ENCODE results near the gene TEX264.

Gene TEX264

GRCh38 chr3:51673802-51674654 lies 3.0 kb downstream of the TEX264 start:
- no peak for DNase-seq (ENCODE audit: low read depth)

GRCh38 chr3:51675201-51675611 lies 4.2 kb downstream of the TEX264 start:
- DNase-seq (ENCODE audit: low read depth), result peak; percentile 53

GRCh38 chr3:51676102-51676640 lies 5.1 kb downstream of the TEX264 start:
- DNase-seq (ENCODE audit: low read depth), result no peak

GRCh38 chr3:51677358-51677757 lies 6.3 kb downstream of the TEX264 start:
- DNase-seq (ENCODE audit: low read depth), result no peak

- DNase-seq (ENCODE audit: low read depth), result no peak
Measured at GRCh38 chr3:51678186-51678585, 7.1 kb downstream of the TEX264 start.

- DNase-seq (ENCODE audit: low read depth), result no peak
Measured at GRCh38 chr3:51678641-51679040, 7.6 kb downstream of the TEX264 start.

- DNase-seq (ENCODE audit: low read depth), result no peak
Measured at GRCh38 chr3:51679318-51679717, 8.3 kb downstream of the TEX264 start.

GRCh38 chr3:51679777-51680176 lies 8.7 kb downstream of the TEX264 start:
- no peak for DNase-seq (ENCODE audit: low read depth)

- no peak for DNase-seq (ENCODE audit: low read depth)
Measured at GRCh38 chr3:51680196-51680595, 9.1 kb downstream of the TEX264 start.

GRCh38 chr3:51680663-51681230 lies 9.7 kb downstream of the TEX264 start:
- peak; percentile 9 for DNase-seq (ENCODE audit: low read depth)

GRCh38 chr3:51681453-51681852 lies 10.4 kb downstream of the TEX264 start:
- peak; percentile 56 for DNase-seq (ENCODE audit: low read depth)

- DNase-seq (ENCODE audit: low read depth), result peak; percentile 92
Measured at GRCh38 chr3:51682079-51682478, 11.0 kb downstream of the TEX264 start.

- no peak for DNase-seq (ENCODE audit: low read depth)
Measured at GRCh38 chr3:51682526-51682925, 11.5 kb downstream of the TEX264 start.

GRCh38 chr3:51683566-51683965 lies 12.5 kb downstream of the TEX264 start:
- DNase-seq (ENCODE audit: low read depth), result no peak

- no peak for DNase-seq (ENCODE audit: low read depth)
Measured at GRCh38 chr3:51684971-51685751, 14.1 kb downstream of the TEX264 start.

GRCh38 chr3:51686056-51686455 lies 15.0 kb downstream of the TEX264 start:
- no peak for DNase-seq (ENCODE audit: low read depth)

- peak; percentile 55 for DNase-seq (ENCODE audit: low read depth)
Measured at GRCh38 chr3:51686512-51687215, 15.6 kb downstream of the TEX264 start.

- peak; percentile 87 for DNase-seq (ENCODE audit: low read depth)
Measured at GRCh38 chr3:51687431-51688205, 16.6 kb downstream of the TEX264 start.

GRCh38 chr3:51688206-51688600 lies 17.2 kb downstream of the TEX264 start:
- DNase-seq (ENCODE audit: low read depth), result no peak

- no peak for DNase-seq (ENCODE audit: low read depth)
Measured at GRCh38 chr3:51691021-51691420, 20.0 kb downstream of the TEX264 start.

- no peak for DNase-seq (ENCODE audit: low read depth)
Measured at GRCh38 chr3:51691949-51692348, 20.9 kb downstream of the TEX264 start.
